ENCODE measurements around the gene ADAMTS14.

Gene ADAMTS14

GRCh38 chr10:70704211-70704610 is 31.9 kb downstream of the ADAMTS14 start:
- no peak overlapping the region for H3K4me3 ChIP-seq (ENCODE audit: control insufficient read depth, low read depth, low read length)
- no peak for DNase-seq (ENCODE audit: low read depth)
- TF ChIP-seq CTCF (IDR thresholded peaks at IDR 0.05; ENCODE audit: control insufficient read depth, insufficient read depth, low read depth, low read length, missing control alignments), result no peak

GRCh38 chr10:70705121-70705861 is 33.0 kb downstream of the ADAMTS14 start:
- no peak for TF ChIP-seq CTCF (IDR thresholded peaks at IDR 0.05; ENCODE audit: control insufficient read depth, insufficient read depth, low read depth, low read length, missing control alignments)
- DNase-seq (ENCODE audit: low read depth), result no peak

DNA sequence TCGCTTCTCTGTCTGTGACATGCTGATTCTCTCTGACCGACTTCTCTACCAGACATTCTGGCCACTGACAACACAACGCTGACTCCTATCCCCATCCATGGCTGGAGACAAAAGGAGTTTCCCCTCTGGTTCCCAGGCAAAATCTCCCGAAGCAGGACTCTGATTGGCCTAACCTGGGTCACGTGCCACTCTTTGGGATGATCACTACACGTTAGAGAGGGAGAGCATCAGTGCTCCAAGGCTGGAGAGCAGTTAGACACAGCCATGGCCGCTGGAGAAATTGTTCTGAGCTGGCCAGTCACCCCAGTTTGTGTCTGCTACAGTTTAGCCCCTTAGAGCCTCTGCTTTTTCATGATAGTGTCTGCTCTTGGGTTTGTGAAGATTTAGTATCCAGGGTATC is 38.9 kb downstream of the ADAMTS14 start:
- TF ChIP-seq CTCF (IDR thresholded peaks at IDR 0.05; ENCODE audit: control insufficient read depth, insufficient read depth, low read depth, low read length, missing control alignments), result no peak
- H3K4me3 ChIP-seq (ENCODE audit: control insufficient read depth, low read depth, low read length), result no peak overlapping the region
- DNase-seq (ENCODE audit: low read depth), result no peak

More at GRCh38 chr10:70705121-70705861, 33.0 kb downstream of the ADAMTS14 start:
- no peak overlapping the region for H3K4me3 ChIP-seq (ENCODE audit: control insufficient read depth, low read depth, low read length)

DNA sequence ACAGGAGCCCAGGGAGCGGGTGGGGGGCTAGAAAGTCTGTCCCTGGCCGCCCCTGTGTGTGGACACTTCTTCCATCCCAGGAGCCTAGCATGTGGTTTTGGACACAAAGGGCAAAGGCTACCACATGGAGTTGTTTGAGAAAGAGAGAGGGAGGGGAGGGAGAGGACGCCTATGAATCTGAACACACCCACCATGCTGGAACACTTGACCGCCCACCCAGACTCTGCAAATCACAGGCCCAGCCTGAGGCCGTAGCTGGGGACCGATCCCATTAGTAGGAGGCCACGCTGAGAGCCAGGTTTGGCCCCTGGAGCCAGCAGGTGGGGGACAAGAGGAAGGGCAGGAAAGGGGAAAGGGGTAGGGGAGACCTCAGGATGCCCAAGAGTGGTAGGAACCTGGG is 39.6 kb downstream of the ADAMTS14 start:
- no peak for TF ChIP-seq CTCF (IDR thresholded peaks at IDR 0.05; ENCODE audit: control insufficient read depth, insufficient read depth, low read depth, low read length, missing control alignments)
- H3K4me3 ChIP-seq (ENCODE audit: control insufficient read depth, low read depth, low read length), result no peak overlapping the region
- DNase-seq (ENCODE audit: low read depth), result no peak

- no peak for DNase-seq (ENCODE audit: low read depth)
- H3K4me3 ChIP-seq (ENCODE audit: control insufficient read depth, low read depth, low read length), result no peak overlapping the region
- TF ChIP-seq CTCF (IDR thresholded peaks at IDR 0.05; ENCODE audit: control insufficient read depth, insufficient read depth, low read depth, low read length, missing control alignments), result no peak
Measured at GRCh38 chr10:70714245-70714644, 41.9 kb downstream of the ADAMTS14 start.

DNA sequence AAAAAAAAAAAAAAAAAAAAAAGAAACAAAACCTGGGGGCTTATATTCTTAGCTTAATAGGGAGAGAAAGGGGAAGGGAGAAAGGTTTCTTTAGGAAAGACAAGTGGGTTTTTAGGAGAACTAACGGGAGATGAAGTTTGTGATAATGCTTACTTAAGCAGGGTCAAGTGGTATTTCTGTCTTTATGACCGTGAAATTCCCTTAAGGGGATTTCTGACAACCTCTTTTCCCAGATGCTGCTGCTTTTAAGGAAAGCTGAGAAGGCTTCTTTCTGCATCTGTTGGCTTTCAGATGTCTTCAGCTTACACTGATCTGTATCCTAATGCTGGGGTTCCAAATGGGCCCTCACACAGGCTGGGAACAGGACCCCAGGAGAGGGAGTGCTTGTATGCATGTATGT is 42.6 kb downstream of the ADAMTS14 start:
- H3K4me3 ChIP-seq (ENCODE audit: control insufficient read depth, low read depth, low read length), result no peak overlapping the region
- no peak for TF ChIP-seq CTCF (IDR thresholded peaks at IDR 0.05; ENCODE audit: control insufficient read depth, insufficient read depth, low read depth, low read length, missing control alignments)
- DNase-seq (ENCODE audit: low read depth), result no peak
